Bone marrow (tissue), 2 donors: ENCODE data around the gene ZC3HAV1L.
"Not testable (repeated sequence)": the region's sequence is repeated elsewhere in the genome, so short reads cannot be mapped to it uniquely, and the experiment has no call there.

Experiments
- DNase-seq, 2 donors: peaks; one replicate each; lab custom pipeline; 2025; lab: John Stamatoyannopoulos, UW

The ZC3HAV1L gene

DNA sequence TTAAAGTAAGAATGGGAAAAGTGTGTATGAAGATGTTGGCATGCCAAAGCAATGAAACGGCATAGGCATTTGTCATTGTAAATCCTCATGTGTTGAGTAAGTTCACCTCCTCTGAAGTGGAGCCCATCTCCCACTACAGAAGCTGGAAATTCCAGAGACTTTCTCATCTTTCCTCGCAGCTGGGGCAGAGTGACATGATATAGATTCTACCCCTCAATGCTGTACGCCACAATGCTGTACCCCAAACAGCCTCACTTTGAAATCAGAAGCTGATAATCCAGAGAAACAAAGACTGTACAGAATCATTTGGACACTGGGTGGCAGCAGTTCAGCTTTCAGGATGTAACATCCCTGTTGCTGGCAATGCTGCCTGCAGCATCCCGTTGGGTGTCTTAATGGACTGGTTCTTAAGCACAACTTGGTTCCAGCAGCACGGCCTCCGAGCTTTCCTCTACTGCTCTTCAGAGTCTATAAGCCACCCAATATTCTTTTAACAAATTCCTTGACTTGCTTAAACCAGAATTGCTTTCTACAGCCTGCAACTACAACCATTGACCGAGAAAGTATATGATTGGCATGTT lies 18.8 kb downstream of the ZC3HAV1L start:
- DNase-seq: peak in 1 of 2 donors; percentile 36

GRCh38 chr7:139011373-139011772 lies 24.5 kb downstream of the ZC3HAV1L start:
- no peak for DNase-seq

DNA sequence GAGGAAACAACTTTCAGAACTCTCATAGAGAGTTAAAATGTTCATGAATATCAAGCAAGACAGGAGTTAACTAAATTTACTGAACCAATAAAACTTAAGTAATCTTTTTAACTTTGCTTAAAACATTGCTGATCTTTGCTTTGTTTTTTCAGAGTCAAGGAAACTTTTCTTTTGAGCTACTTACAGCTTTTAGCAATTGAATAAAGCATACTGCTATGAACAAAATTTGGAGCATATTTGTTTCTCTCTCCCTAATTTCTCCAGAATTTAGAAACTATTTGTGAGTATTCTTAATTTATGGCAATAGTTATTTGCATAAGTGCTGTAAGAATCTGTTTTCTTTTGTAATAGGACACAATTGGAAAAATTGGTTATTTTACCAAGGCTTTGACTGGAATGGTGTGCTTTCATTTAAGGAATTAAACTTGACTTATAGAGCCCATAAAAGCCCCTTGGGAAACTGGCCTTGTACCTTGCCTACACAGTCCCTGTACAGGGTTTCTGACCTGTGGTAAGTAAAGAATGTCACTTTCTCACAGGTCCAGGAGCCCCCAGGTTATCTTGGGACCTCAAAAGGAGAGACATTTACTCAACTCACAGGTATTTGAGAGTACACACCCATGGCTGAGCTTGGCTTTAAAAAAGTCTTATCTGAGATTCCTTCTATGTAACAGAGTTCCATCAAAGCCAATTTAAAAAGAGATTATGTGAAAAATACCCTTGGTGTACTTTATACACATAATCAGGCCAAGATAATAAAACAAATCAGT lies 31.3 kb downstream of the ZC3HAV1L start:
- DNase-seq: no peak

- no peak for DNase-seq
Observed at GRCh38 chr7:138999414-138999813, 36.4 kb downstream of the ZC3HAV1L start.

DNA sequence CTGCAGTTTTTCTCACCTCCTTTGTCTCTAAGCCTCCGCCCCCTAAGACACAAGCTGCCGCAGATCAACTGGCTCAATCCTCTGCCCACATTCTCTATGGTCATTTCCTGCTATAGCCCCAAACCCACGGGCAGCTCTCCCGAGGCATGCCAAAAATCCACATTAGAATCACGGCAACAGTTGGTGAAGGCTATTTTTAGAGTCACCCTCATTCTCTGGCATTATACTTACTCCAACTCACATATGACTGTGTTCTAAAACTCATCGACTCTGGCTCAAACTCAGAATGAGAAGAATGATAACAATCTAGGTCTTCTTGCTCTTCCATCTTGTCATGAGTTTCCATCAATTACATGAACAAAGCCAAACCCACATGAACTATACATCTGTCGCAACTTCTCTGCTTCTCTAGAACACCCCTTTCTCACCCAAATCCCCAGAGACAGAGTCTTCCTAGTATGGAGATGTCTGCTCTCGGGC lies 43.8 kb downstream of the ZC3HAV1L start:
- DNase-seq: no peak

GRCh38 chr7:138987686-138988085 lies 48.2 kb downstream of the ZC3HAV1L start:
- no peak for DNase-seq

GRCh38 chr7:138982204-138982623 lies 53.6 kb downstream of the ZC3HAV1L start:
- DNase-seq: no peak

DNA sequence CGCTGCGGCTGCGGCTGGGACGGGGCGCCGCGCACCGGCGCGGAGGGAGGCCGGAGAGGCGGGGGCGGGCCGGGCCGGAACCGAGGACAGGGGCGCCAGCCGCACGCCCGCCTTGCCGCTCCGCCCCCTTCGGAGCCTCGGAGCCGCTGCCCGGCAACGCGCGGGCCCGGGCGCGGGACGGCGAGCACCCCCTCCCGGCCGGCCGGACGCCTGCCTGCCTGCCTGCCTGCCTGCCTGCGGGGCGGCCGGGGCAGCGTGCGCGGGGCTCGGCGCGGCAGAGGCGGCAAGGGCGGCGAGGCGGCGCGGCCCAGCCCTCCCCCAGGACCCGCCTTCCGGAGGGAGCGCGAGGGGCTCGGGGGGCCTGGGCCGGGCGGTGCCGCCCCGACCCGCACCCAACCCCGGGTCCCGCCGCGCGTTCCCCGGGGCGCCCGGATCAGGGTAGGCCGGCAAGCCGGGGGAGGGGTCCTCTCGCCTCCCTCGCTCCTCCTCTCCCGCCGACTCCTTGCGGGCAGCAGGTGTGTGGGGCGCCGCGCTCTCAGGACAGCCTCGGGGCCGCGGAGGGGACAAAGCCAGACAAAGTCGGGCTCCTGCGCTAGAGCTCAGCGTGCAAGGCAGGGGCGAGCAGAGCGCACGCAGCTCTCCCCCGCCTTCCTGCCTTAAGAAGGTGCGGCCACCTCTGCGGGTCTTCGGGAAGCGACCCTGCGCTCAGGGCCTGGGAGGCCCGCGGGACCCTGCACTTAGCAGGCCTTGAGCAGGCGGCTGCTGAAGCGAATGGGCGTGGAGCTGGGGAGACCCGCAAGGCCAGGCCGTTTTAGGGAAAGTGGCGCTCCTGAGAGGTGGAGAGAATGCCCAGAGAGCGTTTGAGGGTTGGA lies 54.3 kb downstream of the ZC3HAV1L start, which contains the start of gene KIAA1549:
Gene KIAA1549, minus strand, starts transcription at position 58 of the 872 bp plus-strand sequence. CDS start 120 bp downstream, outside the sequence.
- DNase-seq: peak in 1 of 2 donors; percentile 25

DNA sequence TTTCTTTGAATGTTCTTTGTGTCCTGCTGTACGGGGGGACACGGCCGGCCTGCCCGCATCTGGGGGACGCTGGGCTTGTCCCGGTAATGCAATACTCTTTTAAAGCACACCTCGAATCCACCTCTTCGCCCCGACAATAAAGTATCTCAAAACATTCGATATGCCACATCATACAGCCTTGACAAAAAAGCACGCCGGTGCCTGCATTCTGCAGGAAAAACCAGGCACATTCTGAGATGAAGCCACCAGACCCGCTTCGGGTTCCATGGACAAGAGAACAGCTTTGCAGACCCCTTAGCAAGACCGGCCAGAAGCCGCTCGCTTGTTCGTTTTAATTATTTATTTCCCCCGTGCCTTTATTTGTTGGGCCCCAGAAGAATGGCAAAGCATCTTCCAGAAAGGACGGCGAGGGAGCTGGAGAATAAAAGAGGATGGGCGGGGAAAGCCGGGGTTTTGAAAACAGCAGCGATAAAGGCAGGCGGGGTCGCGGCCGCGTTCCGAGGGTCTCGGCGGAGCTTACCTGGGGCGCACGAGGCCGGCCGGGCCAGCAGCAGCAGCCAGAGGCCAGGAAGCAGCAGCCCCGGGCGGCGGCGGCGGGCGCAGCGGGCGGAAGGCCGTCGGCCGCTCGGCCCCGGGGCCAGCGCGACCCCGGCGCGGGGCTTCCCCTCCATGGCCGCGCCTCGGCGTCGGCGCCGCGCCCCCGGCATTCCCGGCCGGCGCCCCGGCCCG lies 55.1 kb downstream of the ZC3HAV1L start:
- DNase-seq: no peak

GRCh38 chr7:138979988-138980562 lies 55.8 kb downstream of the ZC3HAV1L start:
- DNase-seq: no peak

- DNase-seq: no peak
Observed at GRCh38 chr7:138979226-138979979, 56.4 kb downstream of the ZC3HAV1L start.

GRCh38 chr7:138978541-138979184 lies 57.2 kb downstream of the ZC3HAV1L start:
- no peak for DNase-seq

GRCh38 chr7:138976161-138976560 lies 59.7 kb downstream of the ZC3HAV1L start:
- not testable (repeated sequence) for DNase-seq
